HUES48 (cell line): Measurements from ENCODE around the gene ZNF195.
"Not testable (repeated sequence)": the region's sequence is repeated elsewhere in the genome, so short reads cannot be mapped to it uniquely, and the experiment has no call there.

ENCODE experiments used
- H3K27ac ChIP-seq: one replicate; pipeline ENCODE4 v1.7.0; 2013; ENCODE audit warnings: low read depth, low read length, inconsistent platforms
- H3K27me3 ChIP-seq: 2 replicates; pipeline ENCODE4 v1.6.1; 2013; ENCODE audit warnings: mild to moderate bottlenecking, low read length; ENCODE audit not compliant: control insufficient read depth, insufficient read depth
- H3K36me3 ChIP-seq: 2 replicates; pipeline ENCODE4 v1.6.1; 2013; ENCODE audit warnings: low read length; ENCODE audit not compliant: control insufficient read depth, insufficient read depth
- H3K4me1 ChIP-seq: 2 replicates; pipeline ENCODE4 v1.6.1; 2013; ENCODE audit warnings: mild to moderate bottlenecking, low read length; ENCODE audit not compliant: control insufficient read depth, insufficient read depth
- H3K4me3 ChIP-seq: 2 replicates; pipeline ENCODE4 v1.5.1; 2013; ENCODE audit warnings: mild to moderate bottlenecking, low read depth, low read length
- H3K9ac ChIP-seq: 2 replicates; pipeline ENCODE4 v1.6.1; 2013; ENCODE audit warnings: mild to moderate bottlenecking, low read depth, low read length, moderate library complexity
- H3K9me3 ChIP-seq: 2 replicates; pipeline ENCODE4 v1.6.1; 2013; ENCODE audit warnings: low read length; ENCODE audit not compliant: control insufficient read depth, insufficient read depth

Gene ZNF195

GRCh38 chr11:3378426-3379423 lies at the start of gene ZNF195:
Gene ZNF195 (minus strand): TSS chr11:3379146. CDS start chr11:3379040, 106 bp downstream.
- H3K27ac ChIP-seq, result peak within 1 kb of the TSS; percentile 87
- peaks cover 26% of the 10 kb centered on the region for H3K4me1 ChIP-seq
- peak within 1 kb of the TSS; percentile 99 for H3K4me3 ChIP-seq
- no peaks in the 10 kb centered on the region for H3K9me3 ChIP-seq
- H3K9ac ChIP-seq, result peak within 1 kb of the TSS; percentile 99
- no peaks in the 10 kb centered on the region for H3K27me3 ChIP-seq
- peaks cover 55% of the 10 kb centered on the region for H3K36me3 ChIP-seq

- not testable (repeated sequence) for H3K27ac ChIP-seq, H3K36me3 ChIP-seq, H3K27me3 ChIP-seq, H3K4me1 ChIP-seq, H3K9me3 ChIP-seq, H3K9ac ChIP-seq, H3K4me3 ChIP-seq
Measured at GRCh38 chr11:3428076-3428475, 49.1 kb upstream of the ZNF195 start.

DNA sequence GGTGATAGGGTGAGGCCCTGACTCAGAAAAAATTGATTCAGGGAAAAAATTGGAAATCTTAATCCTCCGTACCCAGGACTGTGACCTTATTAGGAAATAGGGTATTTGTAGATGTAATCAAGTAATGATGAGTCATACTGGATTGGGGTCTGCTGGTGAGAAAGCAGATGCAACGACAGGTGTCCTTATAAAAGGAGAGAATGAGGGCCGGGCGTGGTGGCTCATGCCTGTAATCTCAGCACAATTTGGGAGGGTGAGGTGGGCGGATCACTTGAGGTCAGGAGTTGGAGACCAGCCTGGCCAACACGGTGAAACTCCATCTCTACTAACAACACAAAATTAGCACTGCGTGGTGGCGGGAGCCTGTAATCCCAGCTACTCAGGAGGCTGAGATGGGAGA lies 47.6 kb upstream of the ZNF195 start:
- not testable (repeated sequence) for H3K36me3 ChIP-seq, H3K27me3 ChIP-seq, H3K9me3 ChIP-seq, H3K9ac ChIP-seq, H3K4me1 ChIP-seq, H3K27ac ChIP-seq, H3K4me3 ChIP-seq

DNA sequence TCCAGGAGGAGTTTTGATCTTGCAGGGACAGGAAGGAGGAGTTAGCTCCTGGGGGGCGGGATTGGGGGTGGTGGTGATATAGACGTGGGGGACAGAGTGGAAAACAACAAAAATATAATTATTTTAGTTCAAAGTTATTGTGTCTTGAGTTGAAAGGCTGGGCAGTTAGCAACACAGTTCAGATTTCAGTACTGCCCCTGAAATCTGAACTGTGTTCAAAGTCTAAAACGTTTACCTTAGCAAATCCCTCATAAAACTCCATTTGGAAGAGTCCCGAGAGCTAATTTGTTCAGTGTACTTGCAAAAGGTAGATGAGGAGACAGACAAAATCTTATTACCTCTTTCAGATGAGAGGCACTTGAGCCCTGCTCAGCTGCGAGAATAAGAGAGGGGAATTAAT lies 45.0 kb upstream of the ZNF195 start:
- H3K4me1 ChIP-seq, H3K36me3 ChIP-seq, H3K27ac ChIP-seq, H3K27me3 ChIP-seq, H3K9ac ChIP-seq, H3K9me3 ChIP-seq: not testable (repeated sequence)
- H3K4me3 ChIP-seq, result peak overlapping the region; percentile 60; the same call in 1 of the 2 replicates

GRCh38 chr11:3423138-3423731 lies 44.3 kb upstream of the ZNF195 start:
- not testable (repeated sequence) for H3K27me3 ChIP-seq, H3K9ac ChIP-seq, H3K4me1 ChIP-seq, H3K36me3 ChIP-seq, H3K9me3 ChIP-seq
- peak overlapping the region; percentile 55 for H3K27ac ChIP-seq
- peak overlapping the region; percentile 60 for H3K4me3 ChIP-seq

GRCh38 chr11:3422380-3423137 lies 43.6 kb upstream of the ZNF195 start:
- Histone ChIP-seq H3K27ac (peak overlapping the region; percentile 60), H3K4me3 (peak overlapping the region; percentile 68)
- not testable (repeated sequence) for H3K27me3 ChIP-seq, H3K36me3 ChIP-seq, H3K4me1 ChIP-seq, H3K9me3 ChIP-seq, H3K9ac ChIP-seq

DNA sequence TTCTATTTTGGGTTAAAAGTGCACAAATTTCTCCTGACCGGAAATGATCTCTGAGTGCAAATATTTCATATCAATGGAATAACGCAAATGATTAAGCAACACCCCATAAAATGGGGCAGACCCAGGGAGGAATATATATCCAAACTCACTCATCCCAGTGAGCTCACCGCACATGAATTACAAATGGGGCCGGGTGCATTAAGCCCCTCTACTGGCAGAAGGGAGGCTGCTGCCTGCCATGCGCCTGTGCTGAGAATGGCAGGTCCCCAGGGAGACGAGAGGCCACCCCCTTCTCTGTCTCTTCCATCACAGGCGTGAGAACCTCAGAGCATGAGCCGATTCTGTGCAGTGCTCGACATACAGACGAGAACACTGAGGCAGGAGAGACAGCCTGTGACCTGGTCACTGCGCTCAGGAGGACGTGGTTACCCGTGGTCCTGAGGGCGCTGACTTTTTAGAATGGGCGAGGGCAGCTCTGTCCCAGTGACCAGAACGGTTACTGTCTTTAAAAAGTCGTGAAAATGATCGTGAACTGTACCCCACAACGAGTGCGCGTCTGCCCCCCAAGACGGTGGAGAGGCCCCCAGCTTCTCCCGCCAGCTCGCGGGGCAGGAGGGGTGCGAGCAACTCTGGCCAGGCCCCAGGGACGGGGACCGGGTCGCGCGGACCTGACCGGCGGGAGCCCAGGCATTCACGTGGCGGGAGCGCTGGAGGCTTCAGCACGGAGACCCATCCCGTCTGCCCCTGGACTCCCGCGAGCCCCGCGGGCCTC lies 42.8 kb upstream of the ZNF195 start:
- H3K27ac ChIP-seq, result peak overlapping the region; percentile 59
- H3K9me3 ChIP-seq, H3K27me3 ChIP-seq, H3K36me3 ChIP-seq, H3K4me1 ChIP-seq: not testable (repeated sequence)
- peak overlapping the region; percentile 72; the same call in 1 of the 2 replicates for H3K9ac ChIP-seq
- peak overlapping the region; percentile 63 for H3K4me3 ChIP-seq

DNA sequence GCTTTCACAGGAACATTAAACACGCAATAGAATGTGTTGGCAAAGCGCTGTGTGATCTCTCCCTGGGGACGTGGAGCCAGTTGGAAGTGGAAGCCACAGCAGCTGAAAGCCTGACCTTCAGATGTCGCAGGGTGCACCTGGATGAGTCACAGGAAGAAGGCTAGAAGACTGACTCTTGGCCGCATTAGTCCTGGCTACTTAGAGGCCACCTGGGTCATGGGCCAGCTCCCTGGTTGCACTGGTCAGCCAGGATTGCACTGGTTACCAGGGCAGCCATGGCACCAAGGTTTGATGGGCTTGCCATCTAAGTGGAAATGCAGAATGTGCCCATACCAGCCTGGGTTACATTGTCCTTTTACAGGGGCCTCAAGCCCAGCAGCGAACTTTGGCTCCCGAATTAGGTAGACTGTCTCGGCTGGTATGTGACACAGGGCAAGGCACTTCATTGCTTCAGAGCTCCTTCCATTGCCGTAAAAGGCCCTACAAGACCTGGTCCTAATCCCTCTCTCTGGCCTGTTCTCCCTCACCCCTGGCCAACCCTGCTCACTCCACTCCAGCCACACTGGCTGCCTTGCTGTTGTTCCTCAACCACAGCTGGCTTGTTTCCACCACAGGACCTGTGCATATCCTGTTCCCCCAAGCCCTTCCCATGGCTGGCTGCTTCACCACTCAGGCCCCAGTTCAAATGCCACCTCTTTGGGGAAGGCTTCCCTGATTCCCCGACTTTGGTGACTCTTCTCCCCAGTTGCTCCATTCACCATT lies 41.5 kb upstream of the ZNF195 start:
- H3K4me1 ChIP-seq, H3K36me3 ChIP-seq, H3K27me3 ChIP-seq, H3K9ac ChIP-seq, H3K4me3 ChIP-seq, H3K27ac ChIP-seq, H3K9me3 ChIP-seq: not testable (repeated sequence)

DNA sequence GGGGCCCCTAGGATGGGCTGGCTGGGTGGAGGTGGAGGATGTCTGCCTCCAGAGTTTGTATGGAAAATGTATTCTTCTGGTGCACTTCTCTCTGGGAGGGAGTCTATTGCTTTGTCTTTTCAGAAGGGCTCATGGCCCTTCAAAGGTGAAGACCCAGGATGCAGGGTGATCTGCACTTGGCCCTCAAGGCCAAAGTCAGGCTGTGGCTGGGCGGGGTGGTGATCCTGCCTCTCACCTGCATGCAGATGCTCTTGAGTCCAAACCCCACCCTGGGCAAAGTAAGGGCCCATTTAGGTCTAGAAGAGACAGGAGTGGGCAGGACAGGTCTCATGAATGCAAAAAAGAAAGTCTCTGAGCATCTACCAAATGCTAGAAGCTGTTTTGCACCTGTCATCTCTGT lies 40.5 kb upstream of the ZNF195 start:
- not testable (repeated sequence) for H3K27me3 ChIP-seq, H3K9me3 ChIP-seq, H3K4me1 ChIP-seq, H3K36me3 ChIP-seq, H3K27ac ChIP-seq, H3K4me3 ChIP-seq, H3K9ac ChIP-seq

GRCh38 chr11:3417047-3417446 lies 38.1 kb upstream of the ZNF195 start:
- H3K9me3 ChIP-seq, H3K27me3 ChIP-seq, H3K36me3 ChIP-seq, H3K4me3 ChIP-seq, H3K4me1 ChIP-seq, H3K27ac ChIP-seq, H3K9ac ChIP-seq: not testable (repeated sequence)
